Skin of body (tissue), 2 donors: ENCODE measurements around the gene ZNF526. TPM values are rescaled to one million over a fixed set of nuclear protein-coding genes. Genes with fewer than 3 reads are reported as not detected.
A peak's percentile ranks its signal among the peaks of the same experiment; 100 is the strongest.

Source experiments
- DNase-seq: peaks from one replicate; lab custom pipeline; 2025; lab: John Stamatoyannopoulos, UW
- total RNA-seq: library from RNA; depleted of rRNA; stranded (reverse); fragments of >200 nt; gene quantifications from one replicate; pipeline ENCODE4 v1.2.3, GENCODE V29; 2014

The ZNF526 gene, protein sequence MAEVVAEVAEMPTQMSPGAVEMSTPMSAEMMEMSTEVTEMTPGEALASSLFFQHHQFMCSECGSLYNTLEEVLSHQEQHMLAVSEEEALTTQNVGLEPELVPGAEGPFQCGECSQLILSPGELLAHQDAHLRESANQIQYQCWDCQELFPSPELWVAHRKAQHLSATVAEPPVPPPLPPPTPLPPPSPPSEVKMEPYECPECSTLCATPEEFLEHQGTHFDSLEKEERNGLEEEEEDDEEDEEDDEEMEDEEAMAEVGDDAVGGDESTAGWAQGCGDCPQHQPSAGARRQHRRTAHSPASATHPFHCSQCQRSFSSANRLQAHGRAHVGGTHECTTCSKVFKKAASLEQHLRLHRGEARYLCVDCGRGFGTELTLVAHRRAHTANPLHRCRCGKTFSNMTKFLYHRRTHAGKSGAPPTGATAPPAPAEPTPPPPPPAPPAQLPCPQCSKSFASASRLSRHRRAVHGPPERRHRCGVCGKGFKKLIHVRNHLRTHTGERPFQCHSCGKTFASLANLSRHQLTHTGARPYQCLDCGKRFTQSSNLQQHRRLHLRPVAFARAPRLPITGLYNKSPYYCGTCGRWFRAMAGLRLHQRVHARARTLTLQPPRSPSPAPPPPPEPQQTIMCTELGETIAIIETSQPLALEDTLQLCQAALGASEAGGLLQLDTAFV
- 7.1 TPM for total RNA-seq

DNA sequence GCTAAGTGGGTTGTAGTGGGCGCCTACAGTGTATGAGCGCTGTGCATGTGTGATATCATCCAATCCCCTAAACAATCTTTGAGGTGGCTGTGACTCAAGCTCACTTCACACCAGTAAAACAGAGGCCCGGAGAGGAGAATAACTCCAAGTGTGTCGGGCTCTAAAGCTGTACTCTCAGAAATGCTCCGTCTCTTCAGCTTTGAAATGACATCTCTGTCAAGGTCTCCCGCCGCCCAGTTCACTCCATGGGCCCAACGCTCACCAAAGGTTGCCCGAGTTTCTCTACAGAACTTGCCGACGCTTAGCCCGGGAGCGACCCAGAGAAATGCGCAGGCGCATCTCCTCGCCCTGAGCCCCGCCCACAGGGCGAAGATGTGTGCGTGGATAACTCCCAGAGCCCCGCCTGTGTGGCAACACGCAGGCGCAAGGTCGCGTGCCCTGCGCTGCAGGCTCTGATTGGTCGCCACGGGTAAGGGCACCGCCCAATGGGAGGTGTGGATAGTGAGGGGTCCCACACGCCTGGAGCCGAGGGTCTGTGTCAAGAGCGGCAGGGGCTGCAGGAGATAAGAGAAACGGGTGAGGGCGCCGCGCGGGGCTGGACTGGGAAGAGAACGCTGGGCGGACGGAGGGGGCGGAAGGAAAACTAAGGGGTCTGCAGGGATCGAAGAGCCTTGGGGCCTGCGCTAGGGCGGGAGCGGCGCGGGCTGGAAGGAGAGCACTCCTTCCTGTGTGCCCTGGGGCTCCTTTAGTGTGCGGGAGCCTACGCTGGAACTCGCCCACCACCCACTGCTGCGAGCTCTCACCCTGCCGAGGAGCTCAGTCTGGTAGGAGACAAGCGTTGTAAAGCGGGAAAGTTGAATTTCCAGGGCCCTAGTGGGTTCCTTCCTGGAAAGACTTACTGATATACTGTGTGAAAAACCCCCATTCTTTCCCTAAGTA is at the start of gene ZNF526:
Gene ZNF526, plus strand, starts transcription at position 501 of the 939 bp plus-strand sequence. CDS start 4,092 bp downstream, outside the sequence.
- DNase-seq = peak; percentile 98

DNA sequence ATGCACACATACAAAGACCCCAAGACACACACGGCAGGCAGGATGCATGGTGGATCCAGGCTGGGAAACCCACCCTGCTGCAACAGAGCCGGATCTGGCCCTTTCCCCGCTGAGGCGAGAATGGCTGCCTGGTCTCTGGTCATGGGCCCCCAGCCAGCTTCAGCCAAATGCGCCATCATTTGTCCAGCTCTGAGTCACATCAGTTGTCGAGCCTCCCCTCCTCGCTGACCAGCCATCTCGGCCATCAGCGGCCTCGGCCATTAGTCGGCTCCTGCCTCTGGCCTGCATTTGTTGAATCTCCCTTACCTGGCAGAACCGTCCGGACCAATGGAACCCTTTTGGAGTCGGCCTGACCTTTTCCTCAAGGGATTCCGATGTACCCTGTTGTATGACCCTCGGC is 49.4 kb upstream of the ZNF526 start:
- no peak for DNase-seq

DNA sequence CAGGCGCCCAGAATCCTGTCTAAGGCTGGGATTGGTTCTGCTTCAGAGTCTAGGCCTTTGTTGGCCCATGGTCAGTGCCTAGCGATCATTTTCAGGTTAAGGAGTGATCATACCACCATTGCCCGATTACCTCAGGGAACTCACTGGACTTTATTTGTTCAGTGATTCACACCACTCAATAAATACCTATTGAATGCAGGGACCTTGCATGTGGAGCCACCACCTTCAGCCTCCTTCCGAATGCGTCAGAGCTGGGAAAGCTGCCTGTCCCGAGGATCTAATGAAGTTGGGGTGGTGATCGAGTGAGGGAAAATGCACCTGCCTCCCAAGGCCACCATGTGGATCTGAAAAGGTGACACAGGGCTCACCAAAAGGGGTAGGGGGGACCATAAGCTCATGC is 47.9 kb upstream of the ZNF526 start:
- DNase-seq = no peak

DNA sequence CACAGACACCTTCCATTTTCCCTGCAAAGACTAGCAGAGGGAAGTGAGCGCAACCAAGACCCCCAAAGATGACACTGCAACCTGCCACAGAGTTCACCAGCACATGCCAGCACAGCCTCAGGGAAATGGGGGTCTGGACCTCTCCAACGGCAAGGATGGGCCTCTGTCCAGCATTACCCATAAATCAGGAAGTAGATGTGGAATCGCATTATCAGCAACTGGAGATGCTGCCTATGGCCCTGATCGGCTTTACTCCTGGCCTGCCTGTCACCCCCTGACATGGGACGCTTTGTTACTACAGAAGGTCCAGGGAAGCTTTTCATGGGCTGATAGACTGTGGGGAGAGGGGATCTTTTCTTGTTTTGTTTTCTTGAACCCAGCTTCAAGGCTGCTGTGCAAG is 46.4 kb upstream of the ZNF526 start:
- DNase-seq = no peak

DNA sequence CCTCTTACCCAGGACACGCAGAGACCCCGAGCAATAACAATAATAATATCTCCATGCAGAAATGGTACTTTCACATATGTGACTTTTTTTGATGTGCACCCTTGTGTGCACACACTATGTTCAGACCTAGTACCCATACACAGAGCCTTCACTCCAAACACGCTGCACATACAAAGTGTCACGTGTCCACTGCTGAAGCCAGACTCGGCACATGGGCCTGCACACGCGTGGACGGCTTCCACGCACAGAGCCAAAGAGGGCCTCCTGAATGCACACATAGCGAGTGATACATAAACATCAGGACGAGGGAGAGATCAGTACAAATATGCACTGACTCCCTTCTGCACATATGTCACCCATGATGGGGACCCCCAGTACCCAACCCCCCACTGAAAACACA is 45.9 kb upstream of the ZNF526 start:
- DNase-seq = no peak

DNA sequence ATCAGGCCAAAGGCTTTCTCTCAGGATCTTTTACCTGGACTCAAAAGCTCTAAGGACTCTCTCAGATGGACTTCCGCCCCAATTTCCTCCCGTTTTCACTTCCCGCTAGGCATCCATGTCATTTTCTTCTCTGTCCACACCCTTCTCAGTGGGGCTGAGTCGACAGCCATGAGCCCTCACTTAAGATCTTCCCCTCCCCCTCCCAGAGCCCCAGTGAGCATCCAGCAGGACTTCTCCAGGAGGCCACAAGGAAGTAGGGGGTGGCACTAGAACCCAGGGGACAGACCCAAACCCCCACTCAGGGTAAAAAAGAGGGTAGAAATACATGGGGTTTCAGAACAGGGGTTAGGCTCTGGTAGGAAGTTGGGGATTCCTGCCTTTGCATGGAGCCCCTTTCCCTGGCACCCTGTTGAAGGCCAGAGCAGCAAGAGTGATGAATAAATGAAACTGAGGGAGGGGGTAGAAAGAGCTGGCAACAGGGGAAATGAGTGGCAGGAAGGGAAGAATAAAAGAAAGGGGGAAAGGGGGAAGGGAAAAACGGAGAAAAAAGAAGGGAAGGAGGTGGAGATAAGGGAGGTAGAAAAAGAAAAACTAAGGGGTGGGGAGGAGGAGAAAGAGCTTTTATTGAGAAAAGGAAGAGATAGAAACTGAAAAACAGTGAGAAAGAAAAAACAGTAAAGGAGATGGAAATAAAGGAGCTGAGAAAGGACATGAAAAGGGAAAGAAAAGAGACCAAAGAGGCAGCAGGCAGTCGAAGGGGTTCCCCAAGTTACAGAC is 45.0 kb upstream of the ZNF526 start:
- DNase-seq = no peak

DNA sequence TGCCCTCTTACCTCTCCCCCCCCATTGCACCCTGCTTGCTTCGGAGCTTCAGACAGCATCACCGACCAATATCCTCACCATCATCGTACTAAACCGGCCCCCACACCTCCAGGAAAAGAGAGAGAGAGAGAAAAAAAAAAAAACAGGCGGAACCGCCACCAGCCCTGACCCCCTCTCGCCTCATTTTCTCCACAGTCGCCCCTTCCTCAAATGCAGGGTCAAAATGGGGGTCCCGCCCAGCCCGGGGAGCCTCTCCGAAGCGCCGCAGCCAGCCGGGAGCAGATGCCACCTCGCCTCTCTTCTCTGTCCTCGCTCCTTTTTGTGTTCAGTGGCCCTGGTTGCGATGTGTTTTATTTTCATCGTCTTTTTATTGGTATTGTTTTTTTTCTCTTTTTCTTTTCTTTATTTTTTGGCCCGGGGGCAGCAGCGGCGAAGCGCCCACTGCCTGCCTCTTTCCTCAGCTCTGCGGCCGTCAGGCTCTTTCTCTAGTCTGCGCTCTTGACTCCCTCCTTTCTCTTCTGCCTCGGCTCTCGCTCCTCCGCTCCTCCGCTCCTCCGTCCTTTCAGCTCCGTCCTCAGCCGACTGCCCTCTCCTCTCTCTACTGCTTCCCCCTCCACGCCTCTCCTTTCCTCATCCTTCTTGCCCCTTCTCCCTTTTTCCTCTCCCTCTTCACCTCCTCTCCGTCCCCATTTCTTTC is 44.0 kb upstream of the ZNF526 start:
- DNase-seq = no peak

DNA sequence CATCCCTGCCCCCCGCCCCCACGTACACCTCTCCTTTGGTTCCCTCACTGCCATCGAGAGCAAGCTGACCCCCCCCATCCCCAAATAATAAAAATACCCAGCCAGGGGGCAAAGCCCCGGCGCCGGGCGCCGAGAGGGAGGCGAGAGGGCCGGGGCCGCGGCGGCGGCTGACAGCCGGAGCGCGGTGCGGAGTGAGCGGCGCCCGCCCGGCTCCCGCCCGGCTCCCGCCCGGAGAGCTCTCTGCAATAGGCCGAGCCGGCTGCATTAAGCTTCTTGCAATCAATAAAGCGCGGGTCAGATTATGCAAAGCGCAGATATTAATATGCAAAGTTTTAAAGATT is 43.5 kb upstream of the ZNF526 start:
- DNase-seq = no peak

DNA sequence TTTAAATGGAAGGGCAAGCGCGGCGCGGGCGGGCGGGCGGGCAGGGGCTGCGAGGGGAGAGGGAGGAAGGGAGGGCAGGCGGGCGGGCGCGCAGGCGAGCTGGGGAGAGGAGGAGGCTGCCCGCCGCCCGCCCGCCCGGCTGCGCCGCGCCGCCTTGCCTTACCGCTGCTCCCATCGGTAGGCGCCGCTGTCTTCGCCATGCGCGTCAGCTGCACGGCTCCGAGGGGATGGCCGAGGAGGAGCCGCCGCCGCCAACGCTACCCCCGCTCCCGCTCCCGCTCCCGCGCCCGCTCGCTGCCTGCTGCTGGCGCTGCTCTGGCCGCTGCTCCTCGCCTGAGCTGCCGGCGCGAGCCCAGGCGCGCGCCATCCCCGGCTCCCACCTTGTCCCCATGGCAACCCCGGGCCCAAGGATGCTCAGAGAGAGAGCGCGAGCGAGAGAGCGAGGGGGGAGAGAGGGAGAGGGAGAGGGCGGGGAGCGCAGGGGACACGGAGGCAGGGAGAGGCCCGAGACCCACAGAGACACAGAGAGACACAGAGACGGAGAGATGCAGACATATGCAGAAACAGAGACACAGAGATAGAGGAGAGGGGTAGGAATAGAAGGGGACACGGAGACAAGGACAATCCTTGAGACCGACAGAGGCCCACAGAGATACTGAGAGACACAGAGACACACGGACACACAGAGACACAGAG is 43.0 kb upstream of the ZNF526 start:
- DNase-seq = peak; percentile 23

DNA sequence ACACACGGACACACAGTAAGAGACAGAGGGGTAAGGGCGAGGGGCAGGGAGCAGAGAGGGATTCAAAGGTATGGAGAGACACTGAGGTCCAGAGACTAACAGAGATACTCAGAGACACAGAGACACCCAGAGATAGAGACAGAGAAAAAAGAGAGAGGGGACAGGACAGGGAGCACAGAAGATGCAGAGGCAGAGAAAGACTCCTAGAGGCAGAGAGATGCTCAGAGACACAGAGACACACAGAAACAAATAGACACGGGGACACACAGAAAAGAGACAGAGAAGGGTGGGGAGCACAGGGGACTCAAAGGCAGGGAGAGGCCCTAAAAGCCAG is 42.5 kb upstream of the ZNF526 start:
- no peak for DNase-seq

DNA sequence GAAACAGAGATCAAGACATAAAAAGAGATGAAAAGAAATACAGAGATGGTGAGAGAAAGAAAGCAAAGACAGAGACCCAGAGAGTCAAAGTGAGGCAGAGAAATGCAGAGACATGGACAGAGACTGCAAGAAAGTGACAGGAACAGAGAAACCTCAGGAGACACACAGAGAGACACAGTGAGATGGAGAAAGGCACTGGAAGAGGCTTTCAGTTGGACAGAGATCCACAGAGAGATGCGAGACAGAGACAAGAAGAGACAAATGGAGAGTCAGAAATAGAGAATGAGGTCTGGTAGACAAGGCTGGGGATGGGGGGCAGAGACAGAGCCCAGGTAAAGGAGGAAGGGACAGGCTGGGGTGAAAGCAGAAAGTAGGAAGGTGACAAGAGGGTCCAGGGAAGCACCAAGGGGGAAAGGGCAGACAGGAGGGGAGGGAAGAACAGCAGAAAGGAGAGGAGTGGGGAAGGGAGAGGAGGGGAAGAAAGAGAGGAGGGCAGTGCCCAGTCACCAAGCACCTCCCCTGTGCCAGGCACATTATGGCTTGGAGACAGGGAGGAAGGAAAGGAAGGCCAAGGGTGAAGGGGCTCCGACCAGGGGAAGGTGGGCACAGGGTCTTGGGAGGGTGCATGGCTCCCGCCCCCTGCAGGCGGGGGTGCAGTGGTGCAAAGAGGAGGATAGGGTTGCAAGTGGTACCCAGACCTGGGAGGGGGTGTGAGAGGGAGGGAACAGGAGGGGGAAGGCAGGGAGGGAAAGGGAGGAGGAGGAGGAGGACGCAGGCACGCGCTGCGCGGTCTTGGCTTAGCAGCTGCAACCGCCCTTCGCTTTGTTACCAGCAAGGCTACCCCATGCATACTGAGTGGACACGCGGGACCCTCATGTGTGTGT is 41.1 kb upstream of the ZNF526 start:
- DNase-seq = no peak

DNA sequence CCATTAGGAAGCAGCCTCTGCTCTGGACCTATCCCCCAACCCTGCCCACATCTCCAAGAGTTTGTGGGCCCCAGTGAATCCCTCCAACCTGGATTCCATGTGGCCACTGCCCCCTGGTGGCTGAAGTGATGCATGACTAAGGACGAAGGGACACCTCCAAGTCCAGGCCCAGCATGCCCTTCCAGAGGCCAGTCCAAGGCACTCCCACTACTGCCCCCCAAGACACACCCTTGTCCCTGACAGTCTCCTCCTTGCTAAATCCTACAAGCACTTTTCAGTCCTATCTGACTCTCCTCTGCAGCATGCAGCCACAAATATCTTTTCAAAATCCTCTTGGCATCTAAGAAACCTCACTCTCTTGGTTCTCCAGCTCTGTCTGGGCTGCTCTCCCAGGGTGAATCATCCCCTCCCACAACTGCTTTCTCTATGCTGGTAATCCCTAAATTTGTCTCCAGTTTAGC is 35.7 kb upstream of the ZNF526 start:
- peak; percentile 15 for DNase-seq

DNA sequence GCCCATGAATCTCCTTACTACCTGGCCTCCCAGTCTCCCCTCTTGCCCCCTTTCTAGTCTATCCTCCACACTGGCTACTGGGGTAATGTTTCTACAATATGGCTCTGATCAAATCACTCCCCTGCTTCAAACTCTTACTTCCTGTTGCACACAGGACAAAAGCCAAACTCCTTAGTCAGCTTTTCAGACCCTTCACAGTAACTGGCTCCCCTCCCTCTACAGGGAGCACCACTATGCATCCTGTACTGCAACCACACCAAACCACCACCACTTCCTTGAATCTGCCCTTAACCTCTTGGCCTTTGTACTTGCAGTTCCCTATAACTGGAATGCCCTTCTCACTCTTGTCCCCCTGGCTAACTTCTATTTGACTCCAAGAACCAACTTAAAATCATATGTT is 34.8 kb upstream of the ZNF526 start:
- DNase-seq = no peak

DNA sequence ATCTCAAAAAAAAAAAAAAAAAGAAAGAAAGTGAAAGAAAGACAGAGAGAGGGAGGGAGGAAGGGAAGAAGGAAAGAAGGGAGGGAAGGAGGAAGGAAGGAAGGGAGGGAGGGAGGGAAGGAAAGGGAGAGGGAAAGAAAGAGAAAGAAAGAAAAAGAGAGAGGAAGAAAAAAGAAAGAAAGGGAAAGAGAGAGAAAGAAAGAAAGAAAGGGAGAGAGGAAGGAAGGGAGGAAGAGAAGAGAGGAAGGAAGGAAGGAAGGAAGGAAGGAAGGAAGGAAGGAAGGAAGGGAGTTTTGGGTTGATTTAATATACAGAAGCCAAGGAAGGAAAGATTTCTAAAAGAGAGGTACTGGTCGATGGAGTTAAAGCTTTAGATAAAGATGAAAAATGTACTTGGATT is 31.4 kb upstream of the ZNF526 start:
- DNase-seq = no peak

DNA sequence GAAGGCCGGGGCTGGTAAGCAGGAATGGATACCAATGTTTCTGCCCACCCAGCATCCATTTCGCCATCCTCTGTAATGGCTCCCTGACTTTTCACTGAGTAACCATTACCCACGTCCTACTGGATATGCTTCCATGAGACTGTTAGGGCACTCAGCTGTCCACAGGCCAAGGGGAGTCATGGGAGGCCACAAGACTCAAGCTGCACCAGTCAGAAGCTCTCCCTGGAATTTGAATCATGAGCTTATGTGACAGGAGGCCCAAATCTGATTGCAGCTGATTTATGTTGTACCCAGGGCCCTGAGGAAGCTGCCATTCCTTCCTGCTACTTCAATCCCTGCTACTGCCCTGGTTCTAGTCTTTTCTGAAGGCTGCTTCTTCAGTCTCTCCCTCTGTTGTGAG is 31.0 kb upstream of the ZNF526 start:
- no peak for DNase-seq

DNA sequence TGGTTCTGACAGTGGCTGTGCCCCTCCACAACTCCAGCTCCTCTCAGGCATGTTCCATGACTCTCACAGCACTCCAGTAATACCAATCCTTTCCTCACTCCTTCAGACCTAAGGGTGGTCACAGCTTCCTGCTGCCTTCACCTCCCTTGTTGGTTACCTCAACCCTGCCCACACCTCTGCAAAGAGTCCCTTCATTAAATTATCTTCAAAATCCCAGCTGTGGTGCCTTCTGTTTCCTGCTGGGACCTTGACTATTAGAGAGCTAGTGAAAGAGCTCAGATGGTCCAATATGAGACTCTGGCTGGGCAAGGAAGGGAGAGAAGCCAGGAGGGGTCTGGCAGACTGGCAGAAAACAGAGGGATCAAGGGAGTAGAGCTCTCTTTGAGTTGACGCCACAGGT is 28.8 kb upstream of the ZNF526 start:
- no peak for DNase-seq

DNA sequence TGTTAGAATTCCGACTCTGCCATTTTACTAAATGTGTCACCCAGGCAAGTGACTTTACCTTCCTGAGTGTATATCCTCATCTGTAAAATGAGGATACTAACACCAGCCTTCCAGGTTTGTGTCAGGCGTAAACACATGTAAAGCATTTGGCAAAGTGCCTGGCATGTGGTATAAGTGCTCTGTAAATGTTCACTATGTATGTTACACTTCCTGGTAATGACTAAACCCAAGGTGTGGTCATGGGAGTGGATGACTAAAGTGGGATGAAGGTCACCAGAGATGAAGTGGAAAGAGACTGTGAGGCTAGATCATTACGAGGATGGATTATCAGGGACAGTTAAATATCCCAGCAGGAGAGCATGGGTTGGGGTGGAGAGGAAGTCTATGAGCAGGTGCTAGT is 28.3 kb upstream of the ZNF526 start:
- DNase-seq = no peak

DNA sequence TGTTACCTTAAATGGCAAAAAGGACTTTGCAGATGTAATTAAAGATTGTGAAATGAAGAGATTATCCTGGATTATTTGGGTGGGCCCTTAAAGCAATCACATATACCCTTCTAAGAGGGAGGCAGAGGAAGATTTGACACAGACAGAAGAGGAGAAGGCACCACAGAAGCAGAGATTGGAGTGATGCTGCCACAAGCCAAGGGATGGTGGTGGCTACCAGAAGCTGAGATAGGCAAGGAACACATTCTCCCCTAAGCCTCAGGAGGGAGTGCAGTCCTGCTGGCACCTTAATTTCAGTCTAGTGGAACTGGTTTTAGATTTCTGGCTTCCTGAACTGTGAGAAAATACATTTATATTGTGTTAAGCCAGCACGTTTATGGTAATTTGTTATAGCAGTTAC is 26.8 kb upstream of the ZNF526 start:
- DNase-seq = no peak

DNA sequence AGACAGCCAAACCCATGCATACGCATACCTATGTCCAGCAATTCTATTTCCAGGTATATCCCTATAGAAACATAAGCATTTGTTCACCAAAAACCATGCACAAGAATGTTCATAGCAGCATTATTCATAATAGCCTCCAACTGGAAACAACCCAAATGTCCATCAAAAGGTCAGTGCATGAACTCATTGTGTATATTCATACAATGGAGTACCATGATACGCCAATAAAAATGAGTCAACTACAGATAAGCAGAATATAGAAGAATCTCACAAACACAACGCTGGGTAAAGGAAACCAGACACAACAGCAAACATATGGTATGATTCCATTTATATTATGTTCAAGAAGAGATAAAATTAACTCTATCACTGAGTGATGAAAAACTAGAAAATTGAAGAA is 26.4 kb upstream of the ZNF526 start:
- DNase-seq = no peak
